CD4-positive, alpha-beta T cell treated with Interleukin-4 for 4 hours (primary cell): ENCODE results near the gene ERICH4.
A peak's percentile ranks its signal among the peaks of the same experiment; 100 is the strongest.
"Not testable (repeated sequence)": the region's sequence is repeated elsewhere in the genome, so short reads cannot be mapped to it uniquely, and the experiment has no call there.

Experiments
- DNase-seq: peaks from one replicate; pipeline ENCODE4 v3.0.0-alpha.2; 2020

The ERICH4 gene

GRCh38 chr19:41442473-41443355 lies at the start of gene ERICH4:
Gene ERICH4 (plus strand): TSS chr19:41443156. CDS start chr19:41443170, 14 bp downstream.
- no peak for DNase-seq

- no peak for DNase-seq
Observed at GRCh38 chr19:41395355-41395754, 47.6 kb upstream of the ERICH4 start.

- DNase-seq = peak; percentile 100
Observed at GRCh38 chr19:41397086-41398049, 45.6 kb upstream of the ERICH4 start, which contains the start of the genes BCKDHA and EXOSC5. Gene BCKDHA (plus strand): TSS chr19:41397818. CDS start chr19:41397828, 10 bp downstream. Gene EXOSC5 (minus strand): TSS chr19:41397359. CDS start chr19:41397328, 31 bp downstream.

- DNase-seq = no peak
Observed at GRCh38 chr19:41398050-41398418, 44.9 kb upstream of the ERICH4 start.

GRCh38 chr19:41398598-41398997 lies 44.4 kb upstream of the ERICH4 start:
- DNase-seq = no peak

- DNase-seq = no peak
Observed at GRCh38 chr19:41399091-41399490, 43.9 kb upstream of the ERICH4 start.

- DNase-seq = no peak
Observed at GRCh38 chr19:41399525-41399924, 43.4 kb upstream of the ERICH4 start.

- no peak for DNase-seq
Observed at GRCh38 chr19:41401483-41401882, 41.5 kb upstream of the ERICH4 start.

- DNase-seq = no peak
Observed at GRCh38 chr19:41402010-41402409, 40.9 kb upstream of the ERICH4 start.

- no peak for DNase-seq
Observed at GRCh38 chr19:41403181-41403970, 39.6 kb upstream of the ERICH4 start.

- DNase-seq = no peak
Observed at GRCh38 chr19:41405776-41406175, 37.2 kb upstream of the ERICH4 start.

GRCh38 chr19:41407271-41407670 lies 35.7 kb upstream of the ERICH4 start:
- DNase-seq = no peak

GRCh38 chr19:41408256-41408655 lies 34.7 kb upstream of the ERICH4 start:
- DNase-seq = no peak

GRCh38 chr19:41408846-41409245 lies 34.1 kb upstream of the ERICH4 start:
- DNase-seq = not testable (repeated sequence)

- no peak for DNase-seq
Observed at GRCh38 chr19:41409288-41409687, 33.7 kb upstream of the ERICH4 start.

GRCh38 chr19:41410336-41411054 lies 32.5 kb upstream of the ERICH4 start:
- no peak for DNase-seq

GRCh38 chr19:41411100-41411967 lies 31.6 kb upstream of the ERICH4 start:
- no peak for DNase-seq

GRCh38 chr19:41411968-41412265 lies 31.0 kb upstream of the ERICH4 start:
- no peak for DNase-seq

- DNase-seq = no peak
Observed at GRCh38 chr19:41412953-41413352, 30.0 kb upstream of the ERICH4 start.

GRCh38 chr19:41413947-41414346 lies 29.0 kb upstream of the ERICH4 start:
- no peak for DNase-seq

- DNase-seq = no peak
Observed at GRCh38 chr19:41414461-41414860, 28.5 kb upstream of the ERICH4 start.
